Left kidney (tissue), 2 donors: ENCODE results near the gene SULT1E1. TPM values are rescaled to one million over a fixed set of nuclear protein-coding genes. Genes with fewer than 3 reads are reported as not detected.

Experiments used
- DNase-seq: peaks from one replicate; pipeline ENCODE4 v3.0.0-alpha.2; 2013
- polyA plus RNA-seq: library from polyadenylated mRNA; unstranded; fragments of 120-200 nt; gene quantifications from one replicate; pipeline ENCODE4 v1.2.1, GENCODE V29; 2013; ENCODE audit not compliant: insufficient read length

SULT1E1 gene
- polyA plus RNA-seq, 1 donor: 585 TPM

DNA sequence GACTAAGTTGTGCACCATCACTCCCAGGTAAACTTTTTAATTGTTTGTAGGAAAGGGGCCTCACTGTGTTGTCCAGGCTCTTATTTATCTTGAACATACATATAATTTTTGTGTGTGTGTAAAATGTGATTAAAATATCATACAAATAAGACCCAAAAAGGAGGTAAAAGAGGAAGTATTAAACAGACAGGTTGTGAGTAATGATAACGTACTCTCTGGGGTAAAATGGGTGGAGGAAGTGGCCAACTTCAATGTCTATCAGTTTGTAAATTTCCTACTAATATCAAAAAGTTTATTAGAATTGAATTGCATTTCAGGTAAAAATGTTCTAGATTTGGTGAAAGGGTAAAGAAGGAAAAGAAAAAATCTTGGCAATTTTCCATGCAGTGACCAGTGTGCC is 48.8 kb downstream of the SULT1E1 start:
- no peak for DNase-seq

DNA sequence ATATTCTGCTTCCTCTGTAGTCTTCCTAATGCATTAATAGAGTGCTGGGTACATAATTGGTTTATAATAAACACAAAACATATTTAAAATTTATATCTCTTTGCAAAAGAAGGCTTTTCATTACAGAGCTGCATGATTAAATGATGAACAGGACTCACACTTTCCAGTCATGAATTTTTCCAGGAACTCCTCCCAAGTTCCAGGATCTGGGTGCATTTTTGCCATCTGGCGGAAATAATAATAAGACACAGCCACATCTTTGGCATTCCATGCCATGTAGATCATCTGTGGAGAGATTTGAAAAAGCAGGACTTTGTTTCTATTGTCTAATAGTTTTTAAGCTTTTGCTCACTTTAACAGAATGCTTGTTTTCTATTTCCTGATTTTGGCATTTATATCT is 59.3 kb downstream of the SULT1E1 start:
- no peak for DNase-seq

DNA sequence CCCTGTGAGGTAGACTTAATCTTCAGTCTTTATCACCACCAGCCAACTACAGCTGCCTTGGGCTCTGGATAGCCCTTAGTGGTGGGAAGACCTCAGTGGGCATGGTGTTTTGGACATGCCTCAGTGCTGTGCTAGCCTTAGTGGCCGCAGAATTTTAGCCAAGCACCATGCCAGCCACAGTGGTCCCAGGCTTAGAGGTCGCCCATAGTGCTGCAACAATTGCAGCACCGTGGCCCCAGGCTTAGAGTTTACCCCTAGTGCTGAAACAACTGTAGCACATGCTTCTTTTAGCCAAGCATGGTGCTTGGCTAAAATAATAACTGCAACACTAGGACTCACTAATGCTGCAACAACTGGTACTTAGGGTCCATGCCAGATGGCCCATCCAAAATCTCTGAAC is 60.6 kb downstream of the SULT1E1 start:
- DNase-seq: no peak

DNA sequence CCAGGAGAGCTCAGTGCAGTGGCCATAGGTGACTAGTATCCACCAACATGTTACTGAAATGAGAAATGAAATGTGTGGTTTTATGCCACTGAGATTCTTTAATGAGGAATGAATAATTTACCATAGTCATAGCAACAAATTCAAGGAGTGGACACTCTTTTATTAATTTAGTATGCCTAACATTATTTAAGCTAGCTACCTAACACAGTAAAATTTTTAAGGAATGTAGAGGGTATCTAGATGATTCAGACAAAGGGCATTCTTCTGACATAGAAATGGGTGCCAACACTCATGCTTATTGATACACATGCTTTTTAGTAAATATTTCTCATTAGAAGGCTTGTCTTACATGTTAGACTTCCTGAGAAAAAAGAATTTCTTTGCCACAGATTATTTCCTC is 66.2 kb downstream of the SULT1E1 start:
- DNase-seq: no peak

Other genes starting within 250 kb of the SULT1E1 start
- gene UGT2A2, start 220.5 kb downstream of the SULT1E1 start, polyA plus RNA-seq: not detected
- gene UGT2A1, start 206.9 kb downstream of the SULT1E1 start, polyA plus RNA-seq: 8.6 TPM
- 0.73 TPM for gene SULT1B1, start 99.5 kb downstream of the SULT1E1 start, polyA plus RNA-seq
- gene CSN1S1, start 70.9 kb upstream of the SULT1E1 start, polyA plus RNA-seq: not detected
- gene CSN2, start 105.6 kb upstream of the SULT1E1 start, polyA plus RNA-seq: not detected
- gene STATH, start 135.8 kb upstream of the SULT1E1 start, polyA plus RNA-seq: 1.5 TPM
- not detected for gene HTN3, start 168.3 kb upstream of the SULT1E1 start, polyA plus RNA-seq
- gene HTN1, start 190.3 kb upstream of the SULT1E1 start, polyA plus RNA-seq: 0.07 TPM